ENCODE measurements around the gene SNAP47.

DNA sequence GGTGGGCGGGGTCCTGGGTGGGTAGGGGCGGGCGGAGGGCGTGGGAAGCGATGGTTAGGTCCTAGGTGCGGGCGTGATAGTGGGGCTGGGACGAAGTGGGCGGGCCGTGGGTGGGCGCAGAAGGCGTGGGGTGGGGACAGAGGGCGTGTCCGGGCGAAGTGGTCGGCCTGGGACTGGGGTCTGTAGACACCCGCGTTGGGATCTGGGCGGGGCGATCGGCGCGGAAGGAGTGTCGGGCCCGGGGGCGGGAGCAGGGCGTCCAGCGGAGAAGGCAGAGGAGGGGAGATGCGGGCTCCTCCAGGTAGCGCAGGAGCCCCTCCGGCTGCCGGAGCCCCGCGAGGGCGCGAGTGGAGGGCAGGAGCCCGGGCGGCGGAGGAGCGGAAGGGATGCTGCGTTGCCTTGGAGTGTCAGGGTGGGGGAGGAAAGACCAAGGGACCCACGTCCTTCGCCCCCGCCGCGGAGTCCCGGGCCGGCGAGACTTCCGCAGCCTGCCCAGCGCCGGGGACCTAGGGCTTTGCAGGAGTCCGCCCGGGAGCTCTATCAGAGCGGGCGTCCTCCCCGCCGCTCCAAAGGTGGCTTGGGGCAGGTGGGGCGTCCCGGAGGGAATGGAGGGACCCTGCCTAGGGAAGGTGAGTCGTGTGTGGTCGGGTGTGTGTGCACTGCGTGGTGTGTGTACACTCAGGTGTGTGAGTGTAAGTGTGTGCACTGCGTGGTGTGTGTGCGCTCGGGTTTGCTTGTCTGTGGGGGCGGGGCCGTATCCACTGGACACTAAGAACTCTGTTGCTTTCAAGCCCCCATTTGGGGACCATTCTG is 53.2 kb downstream of the SNAP47 start:
- TF ChIP-seq, protein P1, sequence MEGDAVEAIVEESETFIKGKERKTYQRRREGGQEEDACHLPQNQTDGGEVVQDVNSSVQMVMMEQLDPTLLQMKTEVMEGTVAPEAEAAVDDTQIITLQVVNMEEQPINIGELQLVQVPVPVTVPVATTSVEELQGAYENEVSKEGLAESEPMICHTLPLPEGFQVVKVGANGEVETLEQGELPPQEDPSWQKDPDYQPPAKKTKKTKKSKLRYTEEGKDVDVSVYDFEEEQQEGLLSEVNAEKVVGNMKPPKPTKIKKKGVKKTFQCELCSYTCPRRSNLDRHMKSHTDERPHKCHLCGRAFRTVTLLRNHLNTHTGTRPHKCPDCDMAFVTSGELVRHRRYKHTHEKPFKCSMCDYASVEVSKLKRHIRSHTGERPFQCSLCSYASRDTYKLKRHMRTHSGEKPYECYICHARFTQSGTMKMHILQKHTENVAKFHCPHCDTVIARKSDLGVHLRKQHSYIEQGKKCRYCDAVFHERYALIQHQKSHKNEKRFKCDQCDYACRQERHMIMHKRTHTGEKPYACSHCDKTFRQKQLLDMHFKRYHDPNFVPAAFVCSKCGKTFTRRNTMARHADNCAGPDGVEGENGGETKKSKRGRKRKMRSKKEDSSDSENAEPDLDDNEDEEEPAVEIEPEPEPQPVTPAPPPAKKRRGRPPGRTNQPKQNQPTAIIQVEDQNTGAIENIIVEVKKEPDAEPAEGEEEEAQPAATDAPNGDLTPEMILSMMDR (conservative IDR thresholded peaks at IDR 0.05; ENCODE audit: low read depth, low read length) = no peak
- TF ChIP-seq ELK1 (IDR thresholded peaks at IDR 0.05; ENCODE audit: borderline replicate concordance, low read depth, low read length) (no peak), CEBPB (IDR thresholded peaks at IDR 0.05; ENCODE audit: low read depth, low read length) (no peak), POLR2A (IDR thresholded peaks at IDR 0.05; ENCODE audit: low read depth, low read length) (no peak; the same call in 1 of the 2 replicates), MAZ (IDR thresholded peaks at IDR 0.05; ENCODE audit: borderline replicate concordance, low read depth, low read length) (no peak)

Data from IMR-90 (cell line).